GM23338 (cell line): ENCODE data around the gene CTDSP2. TPM values are rescaled to one million over a fixed set of nuclear protein-coding genes. Genes with fewer than 3 reads are reported as not detected.
A peak's percentile ranks its signal among the peaks of the same experiment; 100 is the strongest.

Experiments used
- ATAC-seq: fragments of 200-7000 bp; cut with Tn5 transposase; 3 replicates; pipeline ENCODE4 v1.9.1; 2020
- DNase-seq: peaks from one replicate; pipeline ENCODE4 v3.0.0-alpha.2; 2015; ENCODE audit warnings: low spot score
- H2AFZ ChIP-seq: fragments of 200-600 bp; sonication (generic); 2 replicates; pipeline ENCODE4 v1.8.0; 2016; ENCODE audit warnings: antibody characterized with exemption, mild to moderate bottlenecking, moderate library complexity
- H3F3A ChIP-seq: fragments of 200-600 bp; sonication (generic); replicated peaks from 2 replicates; pipeline ENCODE4 v1.8.0; 2017; ENCODE audit warnings: antibody characterized with exemption, mixed run types, low read depth
- H3K27ac ChIP-seq: fragments of 200-600 bp; sonication (generic); 2 replicates; pipeline ENCODE4 v1.6.1; 2016; ENCODE audit warnings: low read depth
- H3K27me3 ChIP-seq: fragments of 200-600 bp; sonication (generic); 2 replicates; pipeline ENCODE4 v1.8.0; 2016; ENCODE audit warnings: mild to moderate bottlenecking, mixed run types, moderate library complexity; ENCODE audit not compliant: insufficient read depth
- H3K36me3 ChIP-seq: fragments of 200-600 bp; sonication (generic); 2 replicates; pipeline ENCODE4 v1.8.0; 2016; ENCODE audit warnings: mild to moderate bottlenecking; ENCODE audit not compliant: insufficient read depth
- H3K4me1 ChIP-seq: fragments of 200-600 bp; sonication (generic); 2 replicates; pipeline ENCODE4 v1.8.0; 2016; ENCODE audit warnings: mild to moderate bottlenecking, moderate library complexity; ENCODE audit not compliant: insufficient read depth
- H3K4me2 ChIP-seq: fragments of 200-600 bp; sonication (generic); 2 replicates; pipeline ENCODE4 v1.7.1; 2017; ENCODE audit warnings: mixed run types
- H3K4me3 ChIP-seq: fragments of 200-600 bp; sonication (generic); 2 replicates; pipeline ENCODE4 v1.6.1; 2016; ENCODE audit warnings: mixed run types
- H3K79me2 ChIP-seq: fragments of 200-600 bp; sonication (generic); replicated peaks from 2 replicates; pipeline ENCODE4 v1.8.0; 2017; ENCODE audit warnings: mild to moderate bottlenecking; ENCODE audit not compliant: insufficient read depth
- H3K9me2 ChIP-seq: fragments of 200-600 bp; sonication (generic); 2 replicates; pipeline ENCODE4 v1.8.0; 2017; ENCODE audit not compliant: insufficient read depth
- H4K20me1 ChIP-seq: fragments of 200-600 bp; sonication (generic); replicated peaks from 2 replicates; pipeline ENCODE4 v1.8.0; 2017; ENCODE audit warnings: mild to moderate bottlenecking; ENCODE audit not compliant: insufficient read depth
- H3K27ac Mint-ChIP-seq: 2 replicates; pipeline ENCODE4 v1.8.0; 2020; ENCODE audit warnings: inconsistent platforms, mild to moderate bottlenecking, moderate library complexity, mixed read lengths
- H3K27me3 Mint-ChIP-seq: 3 replicates; pipeline ENCODE4 v1.8.0; 2022; ENCODE audit warnings: low read depth, mild to moderate bottlenecking, moderate library complexity, mixed read lengths, inconsistent platforms; ENCODE audit not compliant: insufficient read depth, poor library complexity
- H3K36me3 Mint-ChIP-seq: 3 replicates; pipeline ENCODE4 v1.8.0; 2021; ENCODE audit warnings: low read depth, mild to moderate bottlenecking, inconsistent platforms, moderate library complexity, mixed read lengths
- H3K4me1 Mint-ChIP-seq: 3 replicates; pipeline ENCODE4 v1.8.0; 2020; ENCODE audit warnings: mild to moderate bottlenecking, inconsistent platforms, mixed read lengths
- H3K4me3 Mint-ChIP-seq: 3 replicates; pipeline ENCODE4 v1.8.0; 2021; ENCODE audit warnings: moderate library complexity, mild to moderate bottlenecking, inconsistent platforms, mixed read lengths
- H3K9me3 Mint-ChIP-seq: 3 replicates; pipeline ENCODE4 v1.8.0; 2020; ENCODE audit warnings: moderate library complexity, mild to moderate bottlenecking, inconsistent platforms, mixed read lengths
- CTCF ChIP-seq, 2 experiments: fragments of 200-600 bp in 1 of 2; sonication (generic) in 1 of 2; conservative IDR thresholded peaks; 2 replicates each; pipeline versions ENCODE4 v1.5.1 to v1.6.1; 2016 to 2017; ENCODE audit warnings: antibody characterized with exemption in 2 of 2, low read depth in 2 of 2, mild to moderate bottlenecking in 2 of 2, moderate library complexity in 1 of 2
- POLR2AphosphoS5 ChIP-seq: IDR thresholded peaks from 2 replicates; pipeline ENCODE4 v1.6.1; 2016; ENCODE audit warnings: antibody characterized with exemption, low read depth
- REST ChIP-seq: IDR thresholded peaks from one replicate; pipeline ENCODE4 v1.6.1; 2018; ENCODE audit warnings: antibody characterized with exemption; ENCODE audit not compliant: unreplicated experiment
- STAT1 ChIP-seq: IDR thresholded peaks from one replicate; pipeline ENCODE4 v1.6.1; 2016; ENCODE audit warnings: antibody characterized with exemption; ENCODE audit not compliant: unreplicated experiment
- ZNF462 ChIP-seq: fragments of 250-450 bp; sonication (Bioruptor Pico); IDR thresholded peaks from 2 replicates; pipeline ENCODE4 v1.5.0; 2020; ENCODE audit warnings: mild to moderate bottlenecking, moderate library complexity
- polyA plus RNA-seq: library from polyadenylated mRNA; unstranded; fragments of >200 nt; fragmentation: Nextera tagmentation; extraction: Ambion mirVana; gene quantifications from 2 replicates; pipeline ENCODE4 v1.2.1, GENCODE V29; 2016
- total RNA-seq: library from RNA; depleted of rRNA; stranded (reverse); fragments of >200 nt; shearing (Covaris generic); gene quantifications from 2 replicates; pipeline ENCODE4 v1.2.3, GENCODE V29; 2014

Gene CTDSP2
- total and polyA plus RNA-seq, 2 experiments from 2014 or later = 22.8 to 81.9 TPM

DNA sequence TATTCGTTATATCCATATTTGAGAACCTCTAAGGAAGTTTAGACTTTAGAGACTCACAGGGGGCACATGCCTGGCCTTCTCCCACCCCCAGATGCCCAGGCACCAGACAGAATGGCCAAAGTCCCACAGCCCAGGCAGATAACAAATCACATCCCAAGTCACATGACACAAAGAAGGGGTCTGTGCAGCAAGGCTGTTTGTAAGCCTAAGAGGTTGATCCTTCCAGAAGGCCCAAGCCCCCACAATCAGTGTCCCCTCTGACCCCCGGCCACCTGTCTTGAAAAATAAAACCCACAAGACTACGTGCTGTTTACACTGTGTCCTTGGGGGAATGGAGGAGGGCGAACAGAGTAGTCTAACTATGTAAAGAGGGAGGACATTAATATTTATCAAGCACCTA, 5.1 kb downstream of the CTDSP2 start (continued):
- TF ChIP-seq CTCF (conservative IDR thresholded peaks at IDR 0.05; ENCODE audit: low read depth in 2 of 2) (no peak), STAT1 (no peak), ZNF462 (CRISPR knock-in tag) (no peak)

GRCh38 chr12:57840726-57841125, 5.8 kb downstream of the CTDSP2 start:
- Histone ChIP-seq H3K4me2 (peak overlapping the region; percentile 69), H3K4me1 (peaks cover 82% of the 10 kb centered on the region), H4K20me1 (peaks cover 48% of the 10 kb centered on the region), H3K79me2 (peaks cover 97% of the 10 kb centered on the region), H3K9me2 (no peaks in the 10 kb centered on the region), H3K27ac (no peak overlapping the region), H2AFZ (no peak overlapping the region), H3K36me3 (no peaks in the 10 kb centered on the region), H3F3A (peaks cover 15% of the 10 kb centered on the region), H3K27me3 (no peaks in the 10 kb centered on the region), H3K4me3 (no peak overlapping the region)
- H3K27me3 Mint-ChIP-seq = peaks cover 9% of the 10 kb centered on the region
- ATAC-seq = no peak
- peak overlapping the region; percentile 42; the same call in 2 of the 3 replicates for H3K4me3 Mint-ChIP-seq
- H3K36me3 Mint-ChIP-seq = peaks cover 9% of the 10 kb centered on the region; the same call in 2 of the 3 replicates
- H3K4me1 Mint-ChIP-seq = peaks cover 86% of the 10 kb centered on the region
- H3K9me3 Mint-ChIP-seq = no peaks in the 10 kb centered on the region
- DNase-seq = no peak
- H3K27ac Mint-ChIP-seq = peak overlapping the region; percentile 47; the same call in 1 of the 2 replicates
- TF ChIP-seq POLR2AphosphoS5 (no peak), REST (no peak)
